Epithelial cell of esophagus (primary cell): ENCODE measurements around the gene PEMT.
A peak's percentile ranks its signal among the peaks of the same experiment; 100 is the strongest.
"Not testable (repeated sequence)": the region's sequence is repeated elsewhere in the genome, so short reads cannot be mapped to it uniquely, and the experiment has no call there.

Source experiments
- DNase-seq: peaks from one replicate; pipeline ENCODE4 v3.0.0; 2010; ENCODE audit warnings: low read depth
- H3K4me3 ChIP-seq: 2 replicates; pipeline ENCODE4 v1.5.1; 2011; ENCODE audit warnings: mild to moderate bottlenecking, low read length, control low read depth
- TF ChIP-seq, protein P1 (sequence below): IDR thresholded peaks from 2 replicates; pipeline ENCODE4 v1.5.1; 2011; ENCODE audit warnings: low read depth, mild to moderate bottlenecking, low read length, control low read depth, inconsistent platforms; ENCODE audit not compliant: insufficient read depth; ENCODE audit errors: missing control alignments

The PEMT gene

DNA sequence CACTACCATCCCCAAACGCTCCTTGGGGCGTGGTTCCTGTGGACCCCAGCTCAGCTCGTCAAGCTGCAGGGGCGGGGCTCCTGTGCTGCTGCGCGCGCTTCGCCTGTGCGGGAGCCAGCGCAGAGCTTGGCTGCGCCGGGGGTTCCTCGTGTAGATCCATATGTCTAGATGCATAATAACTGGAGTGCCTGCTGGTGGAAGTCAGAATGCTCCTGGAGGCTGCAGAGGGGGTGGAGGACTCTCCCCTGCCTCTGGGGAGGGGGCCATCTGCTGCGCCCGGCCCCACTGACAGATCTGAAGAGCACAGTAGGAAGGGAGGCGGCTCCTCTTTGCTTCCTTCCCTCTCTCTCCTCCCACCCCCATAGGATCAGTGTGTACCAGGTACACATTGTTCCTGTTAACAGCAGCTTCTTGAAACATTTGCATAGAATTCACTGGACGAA, 99.9 kb downstream of the PEMT start:
- DNase-seq: no peak
- TF ChIP-seq, protein P1, sequence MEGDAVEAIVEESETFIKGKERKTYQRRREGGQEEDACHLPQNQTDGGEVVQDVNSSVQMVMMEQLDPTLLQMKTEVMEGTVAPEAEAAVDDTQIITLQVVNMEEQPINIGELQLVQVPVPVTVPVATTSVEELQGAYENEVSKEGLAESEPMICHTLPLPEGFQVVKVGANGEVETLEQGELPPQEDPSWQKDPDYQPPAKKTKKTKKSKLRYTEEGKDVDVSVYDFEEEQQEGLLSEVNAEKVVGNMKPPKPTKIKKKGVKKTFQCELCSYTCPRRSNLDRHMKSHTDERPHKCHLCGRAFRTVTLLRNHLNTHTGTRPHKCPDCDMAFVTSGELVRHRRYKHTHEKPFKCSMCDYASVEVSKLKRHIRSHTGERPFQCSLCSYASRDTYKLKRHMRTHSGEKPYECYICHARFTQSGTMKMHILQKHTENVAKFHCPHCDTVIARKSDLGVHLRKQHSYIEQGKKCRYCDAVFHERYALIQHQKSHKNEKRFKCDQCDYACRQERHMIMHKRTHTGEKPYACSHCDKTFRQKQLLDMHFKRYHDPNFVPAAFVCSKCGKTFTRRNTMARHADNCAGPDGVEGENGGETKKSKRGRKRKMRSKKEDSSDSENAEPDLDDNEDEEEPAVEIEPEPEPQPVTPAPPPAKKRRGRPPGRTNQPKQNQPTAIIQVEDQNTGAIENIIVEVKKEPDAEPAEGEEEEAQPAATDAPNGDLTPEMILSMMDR: no peak
- no peak overlapping the region for H3K4me3 ChIP-seq

DNA sequence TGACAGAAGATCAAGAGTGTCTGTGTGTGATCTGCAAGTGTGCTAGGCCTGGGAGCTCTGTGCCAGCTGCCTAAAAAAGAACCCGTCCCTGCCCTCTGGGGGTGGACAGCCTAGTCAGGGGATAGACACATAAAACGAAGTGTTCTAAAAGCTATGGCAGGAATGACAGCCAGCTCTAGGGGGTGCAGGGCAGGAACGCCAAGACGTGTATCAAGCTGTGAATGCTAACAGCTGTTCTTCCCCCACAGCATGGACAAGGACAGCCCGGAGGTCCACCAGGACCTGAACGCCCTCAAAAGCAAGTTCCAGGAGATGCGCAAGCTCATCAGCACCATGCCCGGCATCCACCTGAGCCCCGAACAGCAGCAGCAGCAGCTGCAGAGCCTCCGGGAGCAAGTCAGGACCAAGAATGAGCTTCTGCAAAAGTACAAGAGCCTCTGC, 100.5 kb downstream of the PEMT start:
- TF ChIP-seq, protein P1: no peak

DNA sequence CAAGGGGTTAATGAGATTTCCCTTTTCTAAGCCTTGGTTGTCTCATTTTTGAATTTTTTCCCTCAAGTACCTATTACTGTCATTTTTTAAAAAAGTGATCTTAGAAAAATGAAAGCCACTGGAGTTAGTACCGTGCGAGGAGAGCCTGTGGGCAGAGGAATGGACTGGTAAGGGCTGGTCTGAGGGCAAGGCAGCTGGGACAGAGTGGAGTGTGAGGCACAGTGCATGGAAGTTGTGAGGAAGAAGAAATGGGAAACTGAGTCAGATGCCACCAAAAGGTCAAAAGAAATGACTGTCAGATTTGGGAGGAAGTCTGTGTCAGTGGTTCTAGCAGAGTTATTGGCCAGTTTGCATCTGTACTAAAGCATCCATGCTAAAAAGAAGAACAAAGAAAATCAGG, 103.5 kb downstream of the PEMT start:
- no peak overlapping the region for H3K4me3 ChIP-seq
- no peak for DNase-seq
- TF ChIP-seq, protein P1: no peak

More for the DNA sequence above, 100.5 kb downstream of the PEMT start:
- no peak overlapping the region for H3K4me3 ChIP-seq
- DNase-seq: no peak

DNA sequence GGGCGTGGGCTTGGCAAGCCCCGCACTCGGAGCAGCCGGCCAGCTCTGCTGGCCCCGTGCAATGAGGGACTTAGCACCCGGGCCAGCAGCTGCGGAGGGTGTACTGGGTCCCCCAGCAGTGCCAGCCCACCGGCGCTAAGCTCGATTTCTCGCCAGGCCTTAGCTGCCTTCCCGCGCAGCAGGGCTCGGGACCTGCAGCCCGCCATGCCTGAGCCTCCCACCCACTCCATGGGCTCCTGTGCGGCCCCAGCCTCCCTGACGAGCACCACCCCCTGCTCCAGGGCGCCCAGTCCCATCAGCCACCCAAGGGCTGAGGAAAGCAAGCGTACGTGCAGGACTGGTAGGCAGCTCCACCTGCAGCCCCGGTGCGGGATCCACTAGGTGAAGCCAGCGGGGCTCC, 105.1 kb downstream of the PEMT start:
- not testable (repeated sequence) for DNase-seq

DNA sequence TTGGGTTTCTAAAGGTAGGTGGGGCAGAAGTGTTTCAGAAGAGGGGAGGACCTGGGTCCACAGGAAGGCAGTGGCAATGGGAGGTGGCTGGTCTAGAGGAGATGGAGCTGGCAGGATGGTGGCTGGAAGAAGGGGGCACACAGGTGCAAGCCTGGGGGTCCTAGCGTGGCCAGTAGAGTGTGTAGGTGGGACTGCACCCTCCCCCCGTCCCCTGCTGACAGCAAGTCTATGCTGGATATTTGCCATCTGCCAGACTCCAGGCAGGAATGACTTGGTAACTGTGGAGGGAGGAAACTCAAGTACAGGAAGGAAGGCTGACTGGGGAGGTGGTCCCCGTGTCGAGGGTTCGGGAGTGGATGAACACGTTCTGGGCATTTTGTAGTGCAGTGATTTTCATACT, 106.1 kb downstream of the PEMT start:
- H3K4me3 ChIP-seq: no peak overlapping the region
- TF ChIP-seq, protein P1: no peak
- DNase-seq: no peak

More for the DNA sequence above, 105.1 kb downstream of the PEMT start:
- not testable (repeated sequence) for H3K4me3 ChIP-seq

DNA sequence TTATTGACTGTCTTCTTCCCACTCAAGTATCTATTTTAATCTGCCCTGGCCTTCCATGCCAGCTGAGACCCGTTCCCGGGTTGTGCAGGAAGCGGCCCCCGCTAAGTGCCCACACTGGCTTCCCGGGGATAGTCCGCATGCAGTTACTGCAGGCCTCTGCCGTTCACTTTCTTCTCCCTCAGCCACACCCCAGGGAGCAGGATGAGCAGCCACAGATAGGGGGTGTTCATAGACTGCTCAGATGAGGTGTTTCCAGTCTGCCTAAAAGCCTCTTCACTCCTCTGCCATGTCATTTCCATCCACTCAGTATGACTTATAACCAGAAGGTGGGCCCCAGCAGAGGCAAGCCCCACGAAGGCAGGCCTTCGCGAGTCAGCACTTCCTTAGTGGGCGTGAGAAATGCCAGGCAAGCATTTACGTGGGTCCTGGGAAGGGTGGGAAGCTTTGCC, 107.0 kb downstream of the PEMT start:
- TF ChIP-seq, protein P1: no peak
- no peak overlapping the region for H3K4me3 ChIP-seq
- DNase-seq: peak; percentile 16

DNA sequence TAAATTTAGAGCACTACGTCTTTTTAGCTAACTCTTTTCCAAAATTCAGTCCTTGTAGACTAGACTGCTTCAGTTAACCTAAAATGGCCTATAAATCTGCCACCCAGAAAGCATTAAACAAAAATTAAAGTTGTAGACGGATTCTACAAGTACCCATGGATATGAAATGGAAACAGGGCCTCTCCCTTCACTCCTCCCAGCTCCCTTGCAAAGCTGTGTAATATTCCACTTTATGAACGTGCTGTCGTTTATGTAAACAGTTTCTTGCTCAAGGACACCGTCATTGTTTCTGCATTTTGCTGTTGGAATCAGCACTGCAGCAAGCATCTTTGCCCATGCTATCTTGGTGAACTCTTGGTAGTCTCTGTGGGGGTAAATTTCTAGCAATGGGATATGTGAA, 109.6 kb downstream of the PEMT start:
- no peak overlapping the region for H3K4me3 ChIP-seq
- TF ChIP-seq, protein P1: no peak
- DNase-seq: no peak

DNA sequence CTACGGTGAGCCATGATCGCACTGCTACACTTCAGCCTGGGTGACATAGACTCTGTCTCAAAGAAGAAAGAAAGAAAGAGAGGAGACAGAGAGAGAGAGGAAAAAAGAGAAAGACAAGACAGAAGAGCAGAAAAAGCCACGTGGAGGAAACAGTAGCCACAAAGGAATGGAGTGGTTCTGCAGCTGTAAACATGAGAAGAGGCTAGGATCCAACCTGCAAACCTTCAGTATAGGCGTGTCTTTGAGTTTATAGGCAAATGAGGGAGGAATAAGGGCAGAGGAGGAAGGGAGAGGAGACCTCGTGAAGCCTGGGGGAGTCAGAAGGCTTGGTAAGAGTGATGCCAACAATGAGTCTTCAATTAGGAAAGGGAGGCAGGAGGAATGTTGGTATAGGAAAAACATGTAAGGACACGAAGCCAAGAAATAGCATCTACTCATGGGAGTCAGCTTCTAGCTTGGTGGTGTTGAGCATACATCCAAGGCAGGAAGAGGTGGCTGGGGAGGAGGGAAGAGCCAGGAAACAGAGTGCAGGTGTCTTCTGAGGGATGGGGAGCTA, 110.8 kb downstream of the PEMT start:
- peak; percentile 78 for DNase-seq
- H3K4me3 ChIP-seq: no peak overlapping the region
- TF ChIP-seq, protein P1: no peak
